ENCODE measurements around the gene RAI14.
A peak's percentile ranks its signal among the peaks of the same experiment; 100 is the strongest.
"Not testable (repeated sequence)": the region's sequence is repeated elsewhere in the genome, so short reads cannot be mapped to it uniquely, and the experiment has no call there.

RAI14 gene

GRCh38 chr5:34822956-34823715 is 167.0 kb downstream of the RAI14 start:
- DNase-seq, result no peak

- DNase-seq, result no peak
These were observed 170.2 kb downstream of the RAI14 start for GRCh38 chr5:34826347-34826746.

GRCh38 chr5:34827588-34828506 is 171.7 kb downstream of the RAI14 start:
- no peak for DNase-seq

DNA sequence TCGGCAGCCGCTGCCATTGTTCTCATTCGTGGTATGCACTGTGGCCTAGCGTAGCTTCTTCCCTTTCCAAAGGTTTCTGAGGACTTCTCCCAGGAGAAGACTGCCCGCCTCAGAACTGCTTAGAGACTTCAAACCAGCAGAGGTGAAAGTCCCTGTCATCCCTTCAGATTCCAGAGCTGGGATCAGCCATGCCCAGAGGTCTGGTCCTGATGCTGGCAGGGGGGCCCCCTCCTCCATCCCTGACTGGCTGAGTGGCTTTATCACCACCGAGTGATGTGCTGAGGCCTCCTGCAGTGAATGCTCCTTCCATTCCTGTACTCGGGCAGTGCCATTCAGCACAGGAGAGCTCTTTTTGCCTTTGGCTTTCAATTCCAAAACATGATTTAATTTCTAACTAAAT is 174.7 kb downstream of the RAI14 start:
- not testable (repeated sequence) for DNase-seq

DNA sequence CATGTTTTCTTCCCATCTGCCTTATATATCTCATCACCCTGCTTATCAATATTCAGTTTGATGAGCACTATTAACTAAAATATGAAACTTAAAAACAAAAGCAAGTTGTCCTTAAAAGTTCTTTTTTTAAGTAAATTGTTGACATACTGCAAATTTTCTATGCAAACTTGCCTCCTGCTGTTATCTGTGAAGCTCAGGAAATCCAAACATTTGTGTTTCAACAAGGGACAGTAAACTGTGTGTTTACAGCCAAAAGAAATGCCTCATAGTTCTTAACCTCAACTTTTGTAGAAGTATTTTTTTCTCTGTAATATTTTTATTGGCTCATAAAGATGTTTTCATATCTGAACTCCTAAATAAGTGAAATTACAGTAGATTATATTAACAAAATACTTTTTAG is 175.2 kb downstream of the RAI14 start:
- no peak for DNase-seq

GRCh38 chr5:34832568-34832967 is 176.4 kb downstream of the RAI14 start:
- no peak for DNase-seq

- no peak for DNase-seq
These were observed 177.0 kb downstream of the RAI14 start for GRCh38 chr5:34833090-34833489.

GRCh38 chr5:34833976-34834793 is 178.1 kb downstream of the RAI14 start:
- peak in 1 of 4 experiments; percentile 4 for DNase-seq

DNA sequence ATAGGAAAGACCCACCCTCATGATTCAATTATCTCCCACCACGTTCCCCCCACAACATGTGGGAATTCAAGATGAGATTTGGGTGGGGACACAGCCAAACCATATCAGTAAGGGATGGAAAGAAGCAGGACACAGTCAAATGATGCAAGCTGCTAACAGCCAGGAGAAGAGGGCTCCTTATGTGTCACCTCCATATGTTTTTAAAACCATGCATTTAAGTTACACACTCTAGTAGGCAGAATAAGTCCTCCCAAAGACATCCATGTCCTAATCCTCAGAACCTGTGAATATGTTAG is 178.6 kb downstream of the RAI14 start:
- DNase-seq, result no peak

GRCh38 chr5:34835664-34836063 is 179.5 kb downstream of the RAI14 start:
- no peak for DNase-seq

DNA sequence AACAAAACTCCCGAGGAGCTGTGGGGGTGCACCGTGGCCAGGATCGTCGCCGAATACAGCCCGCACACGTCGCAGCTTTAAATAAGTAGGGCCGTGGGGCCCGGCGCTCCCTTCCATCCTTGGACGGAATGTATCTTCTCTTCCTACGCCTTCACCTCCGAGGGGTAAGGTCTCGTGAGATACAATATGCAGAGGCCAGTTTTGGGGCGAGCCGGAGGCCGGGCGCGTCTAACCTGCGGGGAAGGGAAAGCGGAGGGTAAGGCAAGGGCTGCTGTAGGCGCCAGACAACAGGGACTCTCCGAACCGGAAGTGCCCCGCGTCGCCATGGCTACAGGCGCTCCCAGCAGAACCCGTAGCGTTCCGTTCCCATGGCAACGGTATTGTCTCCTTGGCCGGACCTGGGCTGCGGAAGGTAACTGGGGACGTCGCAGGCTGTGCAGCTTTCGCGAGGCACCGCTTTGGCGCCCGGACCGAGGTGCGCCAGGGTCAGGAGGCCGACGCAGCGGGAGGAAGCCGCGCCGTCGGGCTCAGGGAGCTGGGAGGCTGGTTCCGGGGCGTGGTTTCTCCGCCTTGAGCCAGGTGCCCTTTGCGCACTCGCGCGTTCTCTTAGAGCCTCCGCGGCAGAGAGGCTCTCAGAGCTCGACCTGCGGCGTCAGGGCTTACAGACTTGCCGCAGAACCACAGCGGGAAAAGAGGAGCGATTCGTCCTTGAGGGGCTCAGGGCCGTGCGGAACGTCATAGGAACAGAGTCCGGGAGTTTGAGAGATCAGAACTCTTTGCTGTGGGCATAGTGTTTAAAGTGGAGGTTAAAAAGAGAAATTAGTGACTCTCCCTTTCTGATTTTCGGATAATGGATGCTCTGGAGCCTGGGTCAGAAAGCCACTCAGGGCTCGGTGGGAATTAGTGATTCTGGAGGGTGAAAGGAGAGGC is 182.9 kb downstream of the RAI14 start, which contains the start of gene TTC23L:
TSS of gene TTC23L (plus strand) at position 380 of the 930 bp plus-strand sequence. CDS start 1,508 bp downstream, outside the sequence.
- DNase-seq, result peak; percentile 76 to 89 (median 84)

DNA sequence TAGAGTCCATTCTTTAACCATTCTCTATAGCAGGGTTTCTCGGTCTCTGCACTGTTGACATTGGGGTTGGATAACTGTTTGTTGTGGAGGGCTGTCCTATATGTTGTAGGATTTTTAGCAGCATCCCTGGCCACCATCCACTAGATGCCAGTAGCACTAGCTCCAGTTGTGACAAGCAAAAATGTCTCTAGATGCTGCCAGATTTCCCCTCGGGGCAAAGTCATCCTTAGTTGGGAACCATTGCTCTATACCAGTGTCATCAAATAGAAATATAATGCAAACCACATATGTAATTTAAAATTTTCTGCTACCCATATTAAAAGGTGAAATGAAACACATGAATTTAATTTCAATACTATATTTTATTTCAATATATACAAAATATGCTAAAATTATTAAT is 185.7 kb downstream of the RAI14 start:
- DNase-seq, result no peak

GRCh38 chr5:34842554-34842953 is 186.4 kb downstream of the RAI14 start:
- DNase-seq, result no peak

DNA sequence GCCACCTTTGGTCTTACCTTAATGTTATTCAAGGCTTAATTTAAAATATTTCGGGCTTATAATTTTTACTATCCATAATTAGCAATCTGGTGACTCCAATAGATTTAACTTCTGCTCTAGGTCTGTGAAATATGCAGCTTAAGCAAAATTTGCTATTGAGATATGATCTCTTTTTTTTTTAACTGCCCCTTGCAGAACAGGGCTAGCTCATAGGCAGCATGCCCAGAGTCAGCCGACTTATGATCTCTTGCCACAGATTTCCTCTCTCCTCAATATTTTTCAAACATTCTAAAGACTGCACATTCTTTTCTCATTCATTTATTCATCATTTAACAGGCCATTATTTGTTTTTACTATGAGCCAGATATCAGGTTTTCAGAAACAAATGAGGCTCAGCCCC is 187.4 kb downstream of the RAI14 start:
- DNase-seq, result no peak

GRCh38 chr5:34844106-34844505 is 188.0 kb downstream of the RAI14 start:
- DNase-seq, result no peak

DNA sequence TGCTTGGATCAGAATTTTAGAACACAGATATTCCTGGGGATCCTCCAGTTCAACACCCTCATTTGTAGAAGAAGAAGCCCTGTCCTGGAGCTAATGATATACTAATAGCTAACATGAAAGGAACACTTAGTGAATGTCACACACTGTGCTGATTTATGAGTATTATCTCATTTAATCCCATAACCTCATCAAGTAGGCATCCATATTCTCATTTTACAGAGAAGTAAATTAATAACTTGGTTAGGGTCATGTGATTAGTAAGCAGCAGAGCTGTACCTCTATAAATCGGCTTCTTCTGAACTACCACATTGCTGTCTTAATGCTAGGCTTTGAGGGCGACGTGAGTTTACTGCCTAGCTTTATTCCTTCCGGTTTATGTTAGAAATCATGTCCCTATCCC is 188.9 kb downstream of the RAI14 start:
- no peak for DNase-seq

DNA sequence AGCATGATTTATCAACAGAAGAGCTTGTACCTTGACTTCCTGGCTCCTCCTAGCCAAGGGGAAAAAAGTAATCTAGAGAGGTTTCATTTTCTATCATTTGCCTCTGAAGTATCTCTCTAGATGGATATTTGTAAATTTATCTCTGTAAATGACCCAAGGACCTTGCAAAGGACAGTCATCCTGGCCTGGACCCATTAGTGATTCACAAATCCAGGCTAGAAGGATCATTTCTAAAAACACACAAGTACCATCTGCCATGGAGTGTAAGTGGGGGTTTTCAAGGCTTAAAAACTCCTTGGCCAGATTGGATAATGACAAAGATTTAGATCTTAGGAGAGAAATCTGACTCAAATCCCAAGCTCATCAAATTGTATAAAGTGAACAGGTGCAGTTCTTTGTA is 190.9 kb downstream of the RAI14 start:
- DNase-seq, result no peak

- no peak for DNase-seq
These were observed 191.4 kb downstream of the RAI14 start for GRCh38 chr5:34847552-34847951.

GRCh38 chr5:34848230-34848629 is 192.1 kb downstream of the RAI14 start:
- DNase-seq, result no peak

DNA sequence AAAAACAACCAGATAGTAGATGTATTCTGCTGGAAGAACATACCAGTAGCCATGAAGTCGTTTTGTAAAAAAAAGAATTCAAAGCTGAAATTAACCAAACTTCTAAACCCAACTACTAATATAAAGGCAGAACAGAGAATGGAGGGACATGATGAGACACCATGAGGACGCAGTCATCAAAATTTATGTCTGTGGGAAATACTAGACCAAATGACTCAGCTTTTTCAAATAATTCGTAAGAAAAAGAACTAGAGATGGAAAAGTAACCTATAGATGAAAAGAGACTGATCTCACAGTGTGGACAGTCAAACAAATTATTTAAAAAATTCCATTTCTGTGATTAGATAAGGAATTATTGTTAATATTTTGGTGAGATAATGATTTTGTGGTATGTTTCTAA is 193.1 kb downstream of the RAI14 start:
- no peak for DNase-seq

- no peak for DNase-seq
These were observed 198.5 kb downstream of the RAI14 start for GRCh38 chr5:34854459-34855174.
